DND-41 (cell line): Measurements from ENCODE around the gene ACTG1.

Experiments used
- CTCF ChIP-seq: IDR thresholded peaks from 2 replicates; pipeline ENCODE4 v1.5.1; 2012; ENCODE audit warnings: borderline replicate concordance, low read length, moderate library complexity, mild to moderate bottlenecking; ENCODE audit not compliant: poor library complexity, severe bottlenecking; ENCODE audit errors: extremely low read depth
- EZH2 ChIP-seq: IDR thresholded peaks from 3 replicates; pipeline ENCODE4 v1.6.1; 2012; ENCODE audit warnings: borderline replicate concordance, low read depth, mild to moderate bottlenecking, moderate library complexity, low read length, inconsistent platforms; ENCODE audit not compliant: severe bottlenecking

GRCh38 chr17:81463506-81463905, 49.1 kb downstream of the ACTG1 start:
- TF ChIP-seq CTCF, result no peak
- TF ChIP-seq EZH2, result no peak
